ENCODE results near the gene TBL2. TPM values are rescaled to one million over a fixed set of nuclear protein-coding genes. Genes with fewer than 3 reads are reported as not detected.
"Not testable (repeated sequence)": the region's sequence is repeated elsewhere in the genome, so short reads cannot be mapped to it uniquely, and the experiment has no call there.

The TBL2 gene
- total RNA-seq, 1 donor from 2014 or later = 29.6 TPM

DNA sequence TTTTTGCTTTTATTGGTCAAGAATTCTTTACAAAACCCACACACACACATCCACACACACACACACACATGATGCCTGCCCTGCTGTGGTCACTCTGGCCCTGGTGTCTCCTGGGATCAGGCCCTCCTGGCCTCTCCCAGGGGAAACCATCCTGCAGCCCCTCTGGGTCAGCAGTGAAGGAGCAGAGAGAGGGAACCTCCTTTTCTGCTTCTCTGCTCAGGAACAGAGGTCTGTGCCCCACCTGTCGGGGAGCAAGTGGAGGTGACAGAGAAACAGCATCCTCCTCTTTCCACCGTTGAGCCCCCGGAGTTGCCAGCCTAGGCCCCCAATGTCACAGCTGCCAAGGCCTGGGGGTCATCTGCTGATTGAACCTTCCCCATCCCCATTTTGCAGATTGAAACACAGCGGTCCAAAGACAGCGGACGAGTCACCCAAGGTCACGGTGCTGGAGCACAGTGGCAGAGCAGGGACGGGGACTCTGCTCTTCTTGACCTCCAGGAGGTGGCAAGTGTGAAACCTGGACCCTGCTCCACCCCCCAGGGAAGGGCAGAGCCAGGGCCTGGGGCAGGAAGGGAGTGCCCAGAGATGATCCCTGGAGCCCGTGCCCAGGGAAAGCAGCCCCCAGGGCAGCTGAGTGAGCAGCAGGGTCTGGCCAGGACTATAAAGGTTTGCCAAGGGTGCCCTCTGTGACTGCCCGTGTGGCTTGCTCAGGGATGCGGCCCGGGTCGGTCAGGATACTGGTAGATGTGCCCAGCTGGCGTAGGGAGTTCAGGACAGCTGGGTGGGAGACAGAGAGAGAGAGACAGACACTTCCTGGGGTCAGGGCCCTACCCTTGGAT, 15.0 kb upstream of the TBL2 start:
- no peak for DNase-seq (ENCODE audit: low read depth)
- no peak for TF ChIP-seq CTCF (conservative IDR thresholded peaks at IDR 0.05; ENCODE audit: low read depth, low read length)
- no peak overlapping the region for H3K4me3 ChIP-seq (ENCODE audit: low read depth, low read length)

DNA sequence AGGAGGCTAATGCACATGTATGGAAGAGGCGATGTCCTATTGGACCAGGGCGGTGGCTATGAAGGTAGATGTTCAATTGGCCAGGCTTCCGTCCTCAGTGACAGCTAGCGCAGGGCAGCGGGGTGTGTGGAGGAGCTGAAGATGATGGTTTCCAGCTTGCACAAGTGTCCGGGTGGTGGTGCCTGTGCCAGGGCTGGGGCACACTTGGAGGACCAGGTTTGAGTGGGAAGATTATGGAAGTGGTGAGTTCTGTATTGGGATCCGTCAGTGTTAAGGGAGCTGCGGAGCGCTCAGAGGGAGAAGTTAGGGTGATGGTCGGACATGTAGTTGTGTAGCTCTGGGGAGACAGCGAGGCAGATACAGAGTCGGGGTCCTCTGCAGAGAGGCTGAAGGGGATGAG, 8.5 kb upstream of the TBL2 start:
- TF ChIP-seq CTCF (conservative IDR thresholded peaks at IDR 0.05; ENCODE audit: low read depth, low read length) = no peak
- DNase-seq (ENCODE audit: low read depth) = no peak
- no peak overlapping the region for H3K4me3 ChIP-seq (ENCODE audit: low read depth, low read length)

DNA sequence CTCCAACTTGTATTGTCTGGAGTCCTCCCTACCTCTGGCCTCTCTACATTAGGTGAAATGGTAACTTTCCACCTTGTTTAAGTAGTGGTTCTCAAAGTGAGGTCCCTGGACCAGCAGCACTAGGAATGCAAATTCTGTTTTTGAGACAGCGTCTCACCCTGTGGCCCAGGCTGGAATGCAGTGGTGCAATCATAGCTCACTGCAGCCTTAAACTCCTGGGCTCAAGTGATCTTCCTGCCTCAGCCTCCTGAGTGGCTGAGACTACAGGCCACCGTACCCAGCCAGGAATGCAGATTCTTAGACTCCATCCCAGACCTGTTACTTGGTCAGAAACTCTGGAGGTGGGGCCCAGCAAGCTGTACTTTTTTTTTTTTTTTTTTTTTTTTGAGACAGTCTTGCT, 6.8 kb upstream of the TBL2 start:
- TF ChIP-seq CTCF (conservative IDR thresholded peaks at IDR 0.05; ENCODE audit: low read depth, low read length) = no peak
- no peak for DNase-seq (ENCODE audit: low read depth)
- H3K4me3 ChIP-seq (ENCODE audit: low read depth, low read length) = no peak overlapping the region

- no peak for DNase-seq (ENCODE audit: low read depth)
- no peak for TF ChIP-seq CTCF (conservative IDR thresholded peaks at IDR 0.05; ENCODE audit: low read depth, low read length)
- H3K4me3 ChIP-seq (ENCODE audit: low read depth, low read length) = no peak overlapping the region
Measured at GRCh38 chr7:73582664-73583202, 4.4 kb upstream of the TBL2 start.

DNA sequence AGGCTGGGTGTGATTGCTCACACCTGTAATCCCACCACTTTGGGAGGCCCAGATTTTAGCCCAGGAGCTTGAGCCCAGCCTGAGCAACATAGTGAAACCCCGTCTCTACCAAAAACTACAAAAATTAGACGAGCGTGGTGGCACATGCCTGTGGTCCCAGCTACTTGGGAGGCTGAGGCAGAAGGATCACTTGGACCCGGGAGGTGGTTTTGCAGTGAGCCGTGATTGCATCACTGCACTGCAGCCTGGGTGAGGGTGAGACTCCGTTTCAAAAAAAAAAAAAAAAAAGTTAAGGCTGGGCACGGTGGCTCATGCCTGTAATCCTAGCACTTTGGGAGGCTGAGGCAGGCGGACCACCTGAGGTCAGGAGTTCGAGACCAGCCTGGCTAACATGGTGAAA, 2.6 kb upstream of the TBL2 start:
- H3K4me3 ChIP-seq (ENCODE audit: low read depth, low read length); DNase-seq (ENCODE audit: low read depth): not testable (repeated sequence)

DNA sequence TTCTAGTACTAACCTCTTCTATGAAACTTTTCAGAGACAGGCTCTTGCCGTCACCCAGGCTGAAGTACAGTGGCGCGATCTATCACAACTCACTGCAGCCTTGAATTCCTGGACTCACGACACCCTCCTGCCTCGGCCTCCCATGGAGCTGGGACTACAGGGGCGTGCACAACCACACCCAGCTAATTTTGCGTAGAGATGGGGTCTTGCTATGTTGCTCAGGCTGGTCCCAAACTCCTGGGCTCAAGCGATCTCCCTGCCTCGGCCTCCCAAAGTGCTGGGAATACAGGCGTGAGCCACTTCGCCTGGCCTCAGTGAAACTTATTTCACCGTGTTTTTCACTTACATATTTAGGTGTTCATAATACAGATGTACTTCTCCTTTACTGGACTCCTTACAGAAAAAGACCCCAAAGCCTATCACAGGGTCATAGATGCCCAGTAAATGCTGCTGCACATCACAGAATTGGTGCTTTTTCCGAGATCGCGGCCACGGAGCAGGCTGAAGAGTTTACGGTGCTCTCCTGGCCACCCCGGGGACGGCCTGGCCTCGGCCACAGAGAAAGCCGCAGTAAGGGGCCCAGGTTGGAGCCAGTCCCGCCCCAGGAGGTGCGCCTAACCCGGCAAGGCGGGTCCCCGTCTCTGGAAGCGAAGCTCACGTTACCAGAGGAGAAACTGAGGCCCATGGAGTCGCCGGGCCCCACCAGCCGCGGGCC, 595 bp downstream of the TBL2 start:
- no peak for TF ChIP-seq CTCF (conservative IDR thresholded peaks at IDR 0.05; ENCODE audit: low read depth, low read length)
- DNase-seq (ENCODE audit: low read depth) = no peak
- peak overlapping the region; percentile 83 for H3K4me3 ChIP-seq (ENCODE audit: low read depth, low read length)

DNA sequence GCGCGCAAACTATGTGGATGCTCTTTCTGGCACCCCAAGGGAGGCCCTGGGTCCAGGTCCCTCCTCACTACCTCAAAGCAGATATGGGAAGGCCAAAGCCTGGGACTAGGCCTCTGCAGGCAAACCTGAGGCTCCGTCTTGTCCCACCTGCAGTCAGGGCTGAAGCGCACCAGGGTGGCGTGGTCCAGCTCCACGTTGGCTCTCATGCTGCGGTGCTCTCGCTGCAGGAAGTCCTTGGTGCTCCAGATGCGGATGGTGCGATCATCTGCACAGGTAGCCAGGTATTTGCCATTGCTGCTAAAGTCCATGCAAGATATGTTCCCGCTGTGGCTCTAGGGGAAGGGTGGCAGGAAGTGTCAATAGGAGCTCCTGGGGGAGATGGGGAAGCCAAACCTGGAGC, 4.6 kb downstream of the TBL2 start:
- H3K4me3 ChIP-seq (ENCODE audit: low read depth, low read length) = no peak overlapping the region
- DNase-seq (ENCODE audit: low read depth) = no peak
- TF ChIP-seq CTCF (conservative IDR thresholded peaks at IDR 0.05; ENCODE audit: low read depth, low read length) = no peak

All from epithelial cell of proximal tubule (primary cell).